Loucy (cell line): Measurements from ENCODE around the gene DHDH.

Experiments
- CTCF ChIP-seq: fragments of 200-600 bp; sonication (generic); conservative IDR thresholded peaks from 2 replicates; pipeline ENCODE4 v1.5.1; 2014; ENCODE audit warnings: mild to moderate bottlenecking, antibody characterized with exemption, low read length
- EZH2phosphoT487 ChIP-seq: fragments of 200-600 bp; IDR thresholded peaks from 2 replicates; pipeline ENCODE4 v1.6.1; 2018; ENCODE audit warnings: antibody characterized with exemption, mild to moderate bottlenecking, moderate library complexity, borderline replicate concordance

DNA sequence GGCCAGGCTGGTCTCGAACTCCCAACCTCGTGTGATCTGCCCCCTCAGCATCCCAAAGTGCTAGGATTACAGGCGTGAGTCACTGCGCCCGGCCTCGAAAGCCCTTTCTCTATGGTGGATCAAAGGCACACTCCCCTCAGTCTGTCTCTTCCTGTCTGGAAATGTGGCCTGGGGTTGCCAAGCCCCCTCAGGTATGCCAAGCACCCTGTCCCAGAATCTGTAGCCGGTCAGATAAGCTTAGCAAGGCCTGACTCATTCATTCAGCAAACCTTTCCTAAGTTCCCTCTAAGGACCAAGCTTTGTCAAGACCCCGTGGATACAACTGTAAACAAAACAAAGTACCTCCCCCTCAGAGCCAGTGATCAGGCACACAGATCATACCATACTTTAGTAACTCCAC is 19.3 kb upstream of the DHDH start:
- TF ChIP-seq CTCF (no peak), EZH2phosphoT487 (no peak)
